CD4-positive, alpha-beta T cell treated with Interleukin-6 at 100 ng/mL for 8 hours (primary cell): ENCODE data around the gene CPZ.

Experiments used
- DNase-seq: peaks from one replicate; pipeline ENCODE4 v3.0.0-alpha.2; 2020; ENCODE audit warnings: mixed read lengths, low spot score

The CPZ gene

GRCh38 chr4:8655411-8656184 lies 63.0 kb downstream of the CPZ start:
- DNase-seq = no peak

- DNase-seq = no peak
Measured at GRCh38 chr4:8656185-8656517, 63.6 kb downstream of the CPZ start.

- DNase-seq = no peak
Measured at GRCh38 chr4:8656711-8657380, 64.3 kb downstream of the CPZ start.

GRCh38 chr4:8657381-8658088 lies 65.0 kb downstream of the CPZ start:
- DNase-seq = no peak

GRCh38 chr4:8662776-8663175 lies 70.2 kb downstream of the CPZ start:
- DNase-seq = no peak

- DNase-seq = no peak
Measured at GRCh38 chr4:8664031-8664805, 71.7 kb downstream of the CPZ start.

GRCh38 chr4:8664976-8665375 lies 72.4 kb downstream of the CPZ start:
- DNase-seq = no peak

GRCh38 chr4:8665406-8666360 lies 73.1 kb downstream of the CPZ start:
- DNase-seq = no peak

GRCh38 chr4:8666581-8666980 lies 74.0 kb downstream of the CPZ start:
- no peak for DNase-seq
